ENCODE data around the gene DLEC1. TPM values are rescaled to one million over a fixed set of nuclear protein-coding genes. Genes with fewer than 3 reads are reported as not detected.

The DLEC1 gene
- total and polyA plus RNA-seq, 2 experiments from 2014 or later, result 0.31 to 0.66 TPM

DNA sequence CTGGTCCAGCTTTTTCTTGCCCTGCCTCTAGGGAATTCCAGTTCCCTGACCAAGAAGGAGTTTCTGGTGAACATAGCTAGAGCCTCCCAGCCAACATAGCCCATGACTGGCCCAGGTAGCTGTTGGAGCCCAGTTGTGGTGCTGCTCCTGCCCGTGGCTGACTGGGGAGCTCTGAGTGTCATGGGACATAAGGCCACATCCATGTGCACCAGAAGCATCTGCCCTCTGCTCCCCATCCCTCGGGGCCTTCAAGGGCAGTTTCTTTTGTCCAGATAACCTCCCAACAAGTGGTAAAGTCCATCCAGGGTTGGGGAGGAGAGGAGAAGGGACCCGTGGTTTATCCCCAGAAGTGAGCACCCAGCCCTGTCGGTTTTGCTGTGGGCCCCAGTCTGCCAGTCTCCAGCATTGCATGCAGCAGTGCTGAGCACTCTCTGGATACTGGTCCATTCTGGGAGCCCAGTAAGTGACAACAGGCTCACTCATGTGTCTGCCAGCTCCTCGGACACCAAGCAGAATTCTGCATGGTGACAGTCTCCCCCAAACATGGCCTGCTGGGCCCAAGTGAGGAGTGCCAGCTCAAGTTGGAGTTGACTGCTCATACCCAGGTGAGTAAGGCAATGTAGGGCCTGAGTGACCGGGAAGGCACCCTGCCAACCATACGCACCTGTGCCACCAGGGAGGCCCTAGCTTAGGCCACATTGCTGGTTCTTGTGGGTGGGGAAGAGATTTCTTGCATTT is 69.1 kb downstream of the DLEC1 start (continued):
- TF ChIP-seq, protein P1, sequence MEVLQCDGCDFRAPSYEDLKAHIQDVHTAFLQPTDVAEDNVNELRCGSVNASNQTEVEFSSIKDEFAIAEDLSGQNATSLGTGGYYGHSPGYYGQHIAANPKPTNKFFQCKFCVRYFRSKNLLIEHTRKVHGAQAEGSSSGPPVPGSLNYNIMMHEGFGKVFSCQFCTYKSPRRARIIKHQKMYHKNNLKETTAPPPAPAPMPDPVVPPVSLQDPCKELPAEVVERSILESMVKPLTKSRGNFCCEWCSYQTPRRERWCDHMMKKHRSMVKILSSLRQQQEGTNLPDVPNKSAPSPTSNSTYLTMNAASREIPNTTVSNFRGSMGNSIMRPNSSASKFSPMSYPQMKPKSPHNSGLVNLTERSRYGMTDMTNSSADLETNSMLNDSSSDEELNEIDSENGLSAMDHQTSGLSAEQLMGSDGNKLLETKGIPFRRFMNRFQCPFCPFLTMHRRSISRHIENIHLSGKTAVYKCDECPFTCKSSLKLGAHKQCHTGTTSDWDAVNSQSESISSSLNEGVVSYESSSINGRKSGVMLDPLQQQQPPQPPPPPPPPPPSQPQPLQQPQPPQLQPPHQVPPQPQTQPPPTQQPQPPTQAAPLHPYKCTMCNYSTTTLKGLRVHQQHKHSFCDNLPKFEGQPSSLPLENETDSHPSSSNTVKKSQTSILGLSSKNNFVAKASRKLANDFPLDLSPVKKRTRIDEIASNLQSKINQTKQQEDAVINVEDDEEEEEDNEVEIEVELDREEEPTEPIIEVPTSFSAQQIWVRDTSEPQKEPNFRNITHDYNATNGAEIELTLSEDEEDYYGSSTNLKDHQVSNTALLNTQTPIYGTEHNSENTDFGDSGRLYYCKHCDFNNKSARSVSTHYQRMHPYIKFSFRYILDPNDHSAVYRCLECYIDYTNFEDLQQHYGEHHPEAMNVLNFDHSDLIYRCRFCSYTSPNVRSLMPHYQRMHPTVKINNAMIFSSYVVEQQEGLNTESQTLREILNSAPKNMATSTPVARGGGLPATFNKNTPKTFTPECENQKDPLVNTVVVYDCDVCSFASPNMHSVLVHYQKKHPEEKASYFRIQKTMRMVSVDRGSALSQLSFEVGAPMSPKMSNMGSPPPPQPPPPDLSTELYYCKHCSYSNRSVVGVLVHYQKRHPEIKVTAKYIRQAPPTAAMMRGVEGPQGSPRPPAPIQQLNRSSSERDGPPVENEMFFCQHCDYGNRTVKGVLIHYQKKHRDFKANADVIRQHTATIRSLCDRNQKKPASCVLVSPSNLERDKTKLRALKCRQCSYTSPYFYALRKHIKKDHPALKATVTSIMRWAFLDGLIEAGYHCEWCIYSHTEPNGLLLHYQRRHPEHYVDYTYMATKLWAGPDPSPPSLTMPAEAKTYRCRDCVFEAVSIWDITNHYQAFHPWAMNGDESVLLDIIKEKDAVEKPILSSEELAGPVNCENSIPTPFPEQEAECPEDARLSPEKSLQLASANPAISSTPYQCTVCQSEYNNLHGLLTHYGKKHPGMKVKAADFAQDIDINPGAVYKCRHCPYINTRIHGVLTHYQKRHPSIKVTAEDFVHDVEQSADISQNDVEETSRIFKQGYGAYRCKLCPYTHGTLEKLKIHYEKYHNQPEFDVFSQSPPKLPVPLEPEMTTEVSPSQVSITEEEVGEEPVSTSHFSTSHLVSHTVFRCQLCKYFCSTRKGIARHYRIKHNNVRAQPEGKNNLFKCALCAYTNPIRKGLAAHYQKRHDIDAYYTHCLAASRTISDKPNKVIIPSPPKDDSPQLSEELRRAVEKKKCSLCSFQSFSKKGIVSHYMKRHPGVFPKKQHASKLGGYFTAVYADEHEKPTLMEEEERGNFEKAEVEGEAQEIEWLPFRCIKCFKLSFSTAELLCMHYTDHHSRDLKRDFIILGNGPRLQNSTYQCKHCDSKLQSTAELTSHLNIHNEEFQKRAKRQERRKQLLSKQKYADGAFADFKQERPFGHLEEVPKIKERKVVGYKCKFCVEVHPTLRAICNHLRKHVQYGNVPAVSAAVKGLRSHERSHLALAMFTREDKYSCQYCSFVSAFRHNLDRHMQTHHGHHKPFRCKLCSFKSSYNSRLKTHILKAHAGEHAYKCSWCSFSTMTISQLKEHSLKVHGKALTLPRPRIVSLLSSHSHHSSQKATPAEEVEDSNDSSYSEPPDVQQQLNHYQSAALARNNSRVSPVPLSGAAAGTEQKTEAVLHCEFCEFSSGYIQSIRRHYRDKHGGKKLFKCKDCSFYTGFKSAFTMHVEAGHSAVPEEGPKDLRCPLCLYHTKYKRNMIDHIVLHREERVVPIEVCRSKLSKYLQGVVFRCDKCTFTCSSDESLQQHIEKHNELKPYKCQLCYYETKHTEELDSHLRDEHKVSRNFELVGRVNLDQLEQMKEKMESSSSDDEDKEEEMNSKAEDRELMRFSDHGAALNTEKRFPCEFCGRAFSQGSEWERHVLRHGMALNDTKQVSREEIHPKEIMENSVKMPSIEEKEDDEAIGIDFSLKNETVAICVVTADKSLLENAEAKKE (CRISPR knock-in tag; IDR thresholded peaks at IDR 0.05), result no peak
- TF ChIP-seq, protein P2, sequence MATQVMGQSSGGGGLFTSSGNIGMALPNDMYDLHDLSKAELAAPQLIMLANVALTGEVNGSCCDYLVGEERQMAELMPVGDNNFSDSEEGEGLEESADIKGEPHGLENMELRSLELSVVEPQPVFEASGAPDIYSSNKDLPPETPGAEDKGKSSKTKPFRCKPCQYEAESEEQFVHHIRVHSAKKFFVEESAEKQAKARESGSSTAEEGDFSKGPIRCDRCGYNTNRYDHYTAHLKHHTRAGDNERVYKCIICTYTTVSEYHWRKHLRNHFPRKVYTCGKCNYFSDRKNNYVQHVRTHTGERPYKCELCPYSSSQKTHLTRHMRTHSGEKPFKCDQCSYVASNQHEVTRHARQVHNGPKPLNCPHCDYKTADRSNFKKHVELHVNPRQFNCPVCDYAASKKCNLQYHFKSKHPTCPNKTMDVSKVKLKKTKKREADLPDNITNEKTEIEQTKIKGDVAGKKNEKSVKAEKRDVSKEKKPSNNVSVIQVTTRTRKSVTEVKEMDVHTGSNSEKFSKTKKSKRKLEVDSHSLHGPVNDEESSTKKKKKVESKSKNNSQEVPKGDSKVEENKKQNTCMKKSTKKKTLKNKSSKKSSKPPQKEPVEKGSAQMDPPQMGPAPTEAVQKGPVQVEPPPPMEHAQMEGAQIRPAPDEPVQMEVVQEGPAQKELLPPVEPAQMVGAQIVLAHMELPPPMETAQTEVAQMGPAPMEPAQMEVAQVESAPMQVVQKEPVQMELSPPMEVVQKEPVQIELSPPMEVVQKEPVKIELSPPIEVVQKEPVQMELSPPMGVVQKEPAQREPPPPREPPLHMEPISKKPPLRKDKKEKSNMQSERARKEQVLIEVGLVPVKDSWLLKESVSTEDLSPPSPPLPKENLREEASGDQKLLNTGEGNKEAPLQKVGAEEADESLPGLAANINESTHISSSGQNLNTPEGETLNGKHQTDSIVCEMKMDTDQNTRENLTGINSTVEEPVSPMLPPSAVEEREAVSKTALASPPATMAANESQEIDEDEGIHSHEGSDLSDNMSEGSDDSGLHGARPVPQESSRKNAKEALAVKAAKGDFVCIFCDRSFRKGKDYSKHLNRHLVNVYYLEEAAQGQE (IDR thresholded peaks at IDR 0.05; ENCODE audit: unreplicated experiment), result no peak
- TF ChIP-seq, protein P3, sequence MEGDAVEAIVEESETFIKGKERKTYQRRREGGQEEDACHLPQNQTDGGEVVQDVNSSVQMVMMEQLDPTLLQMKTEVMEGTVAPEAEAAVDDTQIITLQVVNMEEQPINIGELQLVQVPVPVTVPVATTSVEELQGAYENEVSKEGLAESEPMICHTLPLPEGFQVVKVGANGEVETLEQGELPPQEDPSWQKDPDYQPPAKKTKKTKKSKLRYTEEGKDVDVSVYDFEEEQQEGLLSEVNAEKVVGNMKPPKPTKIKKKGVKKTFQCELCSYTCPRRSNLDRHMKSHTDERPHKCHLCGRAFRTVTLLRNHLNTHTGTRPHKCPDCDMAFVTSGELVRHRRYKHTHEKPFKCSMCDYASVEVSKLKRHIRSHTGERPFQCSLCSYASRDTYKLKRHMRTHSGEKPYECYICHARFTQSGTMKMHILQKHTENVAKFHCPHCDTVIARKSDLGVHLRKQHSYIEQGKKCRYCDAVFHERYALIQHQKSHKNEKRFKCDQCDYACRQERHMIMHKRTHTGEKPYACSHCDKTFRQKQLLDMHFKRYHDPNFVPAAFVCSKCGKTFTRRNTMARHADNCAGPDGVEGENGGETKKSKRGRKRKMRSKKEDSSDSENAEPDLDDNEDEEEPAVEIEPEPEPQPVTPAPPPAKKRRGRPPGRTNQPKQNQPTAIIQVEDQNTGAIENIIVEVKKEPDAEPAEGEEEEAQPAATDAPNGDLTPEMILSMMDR (conservative IDR thresholded peaks at IDR 0.05; ENCODE audit: low read depth in 2 of 2), result no peak

Data from GM23338 (cell line).